ENCODE measurements around the gene SPINT3.

SPINT3 gene

GRCh38 chr20:45484676-45485075 lies 30.7 kb downstream of the SPINT3 start:
- TF ChIP-seq, protein P1, sequence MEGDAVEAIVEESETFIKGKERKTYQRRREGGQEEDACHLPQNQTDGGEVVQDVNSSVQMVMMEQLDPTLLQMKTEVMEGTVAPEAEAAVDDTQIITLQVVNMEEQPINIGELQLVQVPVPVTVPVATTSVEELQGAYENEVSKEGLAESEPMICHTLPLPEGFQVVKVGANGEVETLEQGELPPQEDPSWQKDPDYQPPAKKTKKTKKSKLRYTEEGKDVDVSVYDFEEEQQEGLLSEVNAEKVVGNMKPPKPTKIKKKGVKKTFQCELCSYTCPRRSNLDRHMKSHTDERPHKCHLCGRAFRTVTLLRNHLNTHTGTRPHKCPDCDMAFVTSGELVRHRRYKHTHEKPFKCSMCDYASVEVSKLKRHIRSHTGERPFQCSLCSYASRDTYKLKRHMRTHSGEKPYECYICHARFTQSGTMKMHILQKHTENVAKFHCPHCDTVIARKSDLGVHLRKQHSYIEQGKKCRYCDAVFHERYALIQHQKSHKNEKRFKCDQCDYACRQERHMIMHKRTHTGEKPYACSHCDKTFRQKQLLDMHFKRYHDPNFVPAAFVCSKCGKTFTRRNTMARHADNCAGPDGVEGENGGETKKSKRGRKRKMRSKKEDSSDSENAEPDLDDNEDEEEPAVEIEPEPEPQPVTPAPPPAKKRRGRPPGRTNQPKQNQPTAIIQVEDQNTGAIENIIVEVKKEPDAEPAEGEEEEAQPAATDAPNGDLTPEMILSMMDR (IDR thresholded peaks at IDR 0.05) = no peak

GRCh38 chr20:45479822-45480221 lies 35.6 kb downstream of the SPINT3 start:
- TF ChIP-seq, protein P1 (IDR thresholded peaks at IDR 0.05) = no peak

DNA sequence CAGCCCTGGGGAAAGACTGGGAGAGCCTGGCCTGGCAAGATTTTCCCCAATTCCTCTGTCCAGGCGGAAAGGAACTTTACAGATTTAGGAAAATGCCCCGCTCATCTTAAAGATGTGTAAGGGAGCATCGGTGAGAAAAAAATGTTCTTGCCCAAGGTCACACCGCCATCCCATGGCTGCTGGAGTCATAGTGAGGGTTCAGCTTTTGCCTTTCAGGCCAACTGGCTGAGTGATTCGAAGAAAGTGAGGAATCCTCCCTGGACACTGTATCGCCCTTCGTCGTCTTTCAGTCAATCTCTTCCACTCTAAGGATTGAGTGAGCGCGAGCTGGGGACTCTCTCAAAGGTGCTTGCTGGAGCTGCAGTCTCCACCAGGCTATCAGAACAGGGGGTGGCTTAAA lies 44.5 kb downstream of the SPINT3 start:
- TF ChIP-seq, protein P1 (IDR thresholded peaks at IDR 0.05) = no peak

DNA sequence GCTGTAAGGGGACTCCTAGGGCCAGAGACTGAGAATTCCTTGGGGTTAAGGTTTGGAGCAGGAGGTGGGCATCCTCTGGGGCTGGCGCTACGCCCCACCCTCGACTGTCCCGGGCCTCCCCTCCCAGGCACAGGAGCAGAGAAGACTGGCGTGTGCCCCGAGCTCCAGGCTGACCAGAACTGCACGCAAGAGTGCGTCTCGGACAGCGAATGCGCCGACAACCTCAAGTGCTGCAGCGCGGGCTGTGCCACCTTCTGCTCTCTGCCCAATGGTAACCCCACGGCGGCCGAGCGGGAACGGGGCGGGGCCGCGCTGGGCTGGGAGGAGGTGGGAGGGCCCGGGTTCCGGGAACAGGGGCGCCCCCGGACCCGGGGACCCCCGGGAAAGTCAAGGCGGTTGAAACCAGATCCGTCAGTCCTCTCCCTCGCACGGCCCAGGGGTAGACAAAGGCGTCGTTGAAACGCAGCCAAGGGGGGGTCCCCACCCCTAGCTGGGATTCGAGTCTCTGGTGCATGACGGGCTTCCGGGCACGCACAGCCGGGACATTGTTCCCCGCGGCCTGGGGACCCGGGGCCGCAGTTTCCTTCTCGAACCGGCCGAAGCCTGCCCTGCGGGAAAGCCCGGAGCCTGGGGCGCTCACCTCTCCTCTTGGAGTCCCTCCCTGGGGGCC lies 45.0 kb downstream of the SPINT3 start:
- TF ChIP-seq, protein P1 (IDR thresholded peaks at IDR 0.05) = no peak

- TF ChIP-seq, protein P1 (IDR thresholded peaks at IDR 0.05) = no peak
Measured at GRCh38 chr20:45469336-45470261, 45.8 kb downstream of the SPINT3 start, which contains the start of gene WFDC2. WFDC2 (plus strand) TSS chr20:45469753; CDS start chr20:45469782, 29 bp downstream.

DNA sequence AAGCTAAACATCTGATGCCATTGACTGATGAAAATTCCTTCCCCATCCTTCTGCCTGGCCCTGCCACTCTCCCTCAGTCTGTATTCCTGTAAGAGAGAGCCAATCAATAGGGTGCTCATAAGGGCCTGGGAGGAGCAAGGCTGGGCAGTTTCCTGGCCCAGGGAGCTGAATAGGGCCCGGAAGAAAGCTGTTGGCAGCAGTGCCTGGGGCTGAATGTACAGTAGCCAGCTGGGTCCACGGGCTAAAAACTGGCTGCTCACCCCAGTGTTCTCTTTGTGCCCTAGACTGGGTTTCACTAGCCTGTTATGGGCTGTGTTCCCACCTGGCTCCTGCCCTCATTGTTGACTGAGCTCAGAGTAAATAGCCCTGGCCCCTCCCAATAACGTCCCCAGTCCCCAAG lies 47.6 kb downstream of the SPINT3 start:
- TF ChIP-seq, protein P1 (IDR thresholded peaks at IDR 0.05) = no peak

DNA sequence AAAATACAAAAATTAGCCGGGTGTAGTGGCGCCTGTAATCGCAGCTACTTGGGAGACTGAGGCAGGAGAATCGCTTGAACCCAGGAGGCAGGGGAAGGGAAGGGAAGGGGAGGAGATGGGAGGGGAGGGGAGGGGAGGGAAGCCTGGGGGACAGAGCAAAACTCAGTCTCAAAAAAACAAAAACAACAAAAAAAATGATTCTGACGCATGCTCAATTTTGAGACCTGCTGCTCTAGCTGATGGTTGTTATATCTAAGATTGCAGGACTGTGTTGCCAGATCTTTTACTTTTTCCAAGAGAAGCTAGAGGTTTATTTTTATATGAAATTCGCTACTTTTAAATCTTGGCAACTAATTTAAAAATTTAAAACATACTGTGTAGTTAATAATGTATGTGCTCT lies 48.2 kb downstream of the SPINT3 start:
- TF ChIP-seq, protein P1 (IDR thresholded peaks at IDR 0.05) = no peak
